GM23338 (cell line): ENCODE measurements around the gene PCDH17. TPM values are rescaled to one million over a fixed set of nuclear protein-coding genes. Genes with fewer than 3 reads are reported as not detected.

Experiments used
- ATAC-seq: fragments of 200-7000 bp; cut with Tn5 transposase; 3 replicates; pipeline ENCODE4 v1.9.1; 2020
- DNase-seq: peaks from one replicate; pipeline ENCODE4 v3.0.0-alpha.2; 2015; ENCODE audit warnings: low spot score
- H2AFZ ChIP-seq: fragments of 200-600 bp; sonication (generic); 2 replicates; pipeline ENCODE4 v1.8.0; 2016; ENCODE audit warnings: antibody characterized with exemption, mild to moderate bottlenecking, moderate library complexity
- H3F3A ChIP-seq: fragments of 200-600 bp; sonication (generic); replicated peaks from 2 replicates; pipeline ENCODE4 v1.8.0; 2017; ENCODE audit warnings: antibody characterized with exemption, mixed run types, low read depth
- H3K27ac ChIP-seq: fragments of 200-600 bp; sonication (generic); 2 replicates; pipeline ENCODE4 v1.6.1; 2016; ENCODE audit warnings: low read depth
- H3K27me3 ChIP-seq: fragments of 200-600 bp; sonication (generic); 2 replicates; pipeline ENCODE4 v1.8.0; 2016; ENCODE audit warnings: mild to moderate bottlenecking, mixed run types, moderate library complexity; ENCODE audit not compliant: insufficient read depth
- H3K36me3 ChIP-seq: fragments of 200-600 bp; sonication (generic); 2 replicates; pipeline ENCODE4 v1.8.0; 2016; ENCODE audit warnings: mild to moderate bottlenecking; ENCODE audit not compliant: insufficient read depth
- H3K4me1 ChIP-seq: fragments of 200-600 bp; sonication (generic); 2 replicates; pipeline ENCODE4 v1.8.0; 2016; ENCODE audit warnings: mild to moderate bottlenecking, moderate library complexity; ENCODE audit not compliant: insufficient read depth
- H3K4me2 ChIP-seq: fragments of 200-600 bp; sonication (generic); 2 replicates; pipeline ENCODE4 v1.7.1; 2017; ENCODE audit warnings: mixed run types
- H3K4me3 ChIP-seq: fragments of 200-600 bp; sonication (generic); 2 replicates; pipeline ENCODE4 v1.6.1; 2016; ENCODE audit warnings: mixed run types
- H3K79me2 ChIP-seq: fragments of 200-600 bp; sonication (generic); replicated peaks from 2 replicates; pipeline ENCODE4 v1.8.0; 2017; ENCODE audit warnings: mild to moderate bottlenecking; ENCODE audit not compliant: insufficient read depth
- H3K9me2 ChIP-seq: fragments of 200-600 bp; sonication (generic); 2 replicates; pipeline ENCODE4 v1.8.0; 2017; ENCODE audit not compliant: insufficient read depth
- H4K20me1 ChIP-seq: fragments of 200-600 bp; sonication (generic); replicated peaks from 2 replicates; pipeline ENCODE4 v1.8.0; 2017; ENCODE audit warnings: mild to moderate bottlenecking; ENCODE audit not compliant: insufficient read depth
- H3K27ac Mint-ChIP-seq: 2 replicates; pipeline ENCODE4 v1.8.0; 2020; ENCODE audit warnings: inconsistent platforms, mild to moderate bottlenecking, moderate library complexity, mixed read lengths
- H3K27me3 Mint-ChIP-seq: 3 replicates; pipeline ENCODE4 v1.8.0; 2022; ENCODE audit warnings: low read depth, mild to moderate bottlenecking, moderate library complexity, mixed read lengths, inconsistent platforms; ENCODE audit not compliant: insufficient read depth, poor library complexity
- H3K36me3 Mint-ChIP-seq: 3 replicates; pipeline ENCODE4 v1.8.0; 2021; ENCODE audit warnings: low read depth, mild to moderate bottlenecking, inconsistent platforms, moderate library complexity, mixed read lengths
- H3K4me1 Mint-ChIP-seq: 3 replicates; pipeline ENCODE4 v1.8.0; 2020; ENCODE audit warnings: mild to moderate bottlenecking, inconsistent platforms, mixed read lengths
- H3K4me3 Mint-ChIP-seq: 3 replicates; pipeline ENCODE4 v1.8.0; 2021; ENCODE audit warnings: moderate library complexity, mild to moderate bottlenecking, inconsistent platforms, mixed read lengths
- H3K9me3 Mint-ChIP-seq: 3 replicates; pipeline ENCODE4 v1.8.0; 2020; ENCODE audit warnings: moderate library complexity, mild to moderate bottlenecking, inconsistent platforms, mixed read lengths
- CTCF ChIP-seq, 2 experiments: fragments of 200-600 bp in 1 of 2; sonication (generic) in 1 of 2; conservative IDR thresholded peaks; 2 replicates each; pipeline versions ENCODE4 v1.5.1 to v1.6.1; 2016 to 2017; ENCODE audit warnings: antibody characterized with exemption in 2 of 2, low read depth in 2 of 2, mild to moderate bottlenecking in 2 of 2, moderate library complexity in 1 of 2
- ETS1 ChIP-seq: IDR thresholded peaks from 2 replicates; pipeline ENCODE4 v1.6.1; 2016; ENCODE audit warnings: antibody characterized with exemption
- EZH2 ChIP-seq: fragments of 200-600 bp; sonication (generic); IDR thresholded peaks from one replicate; pipeline ENCODE4 v1.8.0; 2017; ENCODE audit warnings: antibody characterized with exemption, mild to moderate bottlenecking, low read depth; ENCODE audit not compliant: unreplicated experiment
- EZH2phosphoT487 ChIP-seq: fragments of 200-600 bp; sonication (generic); IDR thresholded peaks from one replicate; pipeline ENCODE4 v1.8.1; 2018; ENCODE audit warnings: antibody characterized with exemption; ENCODE audit not compliant: unreplicated experiment
- JUNB ChIP-seq: IDR thresholded peaks from one replicate; pipeline ENCODE4 v1.6.1; 2016; ENCODE audit warnings: antibody characterized with exemption; ENCODE audit not compliant: unreplicated experiment
- NANOG ChIP-seq: IDR thresholded peaks from 2 replicates; pipeline ENCODE4 v1.6.1; 2016; ENCODE audit warnings: antibody characterized with exemption, borderline replicate concordance
- REST ChIP-seq: IDR thresholded peaks from one replicate; pipeline ENCODE4 v1.6.1; 2018; ENCODE audit warnings: antibody characterized with exemption; ENCODE audit not compliant: unreplicated experiment
- STAT1 ChIP-seq: IDR thresholded peaks from one replicate; pipeline ENCODE4 v1.6.1; 2016; ENCODE audit warnings: antibody characterized with exemption; ENCODE audit not compliant: unreplicated experiment
- ZNF331 ChIP-seq: fragments of 250-450 bp; sonication (Bioruptor Pico); IDR thresholded peaks from 2 replicates; pipeline ENCODE4 v1.5.0; 2020; ENCODE audit warnings: low read depth, mild to moderate bottlenecking, moderate library complexity
- ZNF462 ChIP-seq: fragments of 250-450 bp; sonication (Bioruptor Pico); IDR thresholded peaks from 2 replicates; pipeline ENCODE4 v1.5.0; 2020; ENCODE audit warnings: mild to moderate bottlenecking, moderate library complexity
- polyA plus RNA-seq: library from polyadenylated mRNA; unstranded; fragments of >200 nt; fragmentation: Nextera tagmentation; extraction: Ambion mirVana; gene quantifications from 2 replicates; pipeline ENCODE4 v1.2.1, GENCODE V29; 2016
- total RNA-seq: library from RNA; depleted of rRNA; stranded (reverse); fragments of >200 nt; shearing (Covaris generic); gene quantifications from 2 replicates; pipeline ENCODE4 v1.2.3, GENCODE V29; 2014

PCDH17 gene
- total and polyA plus RNA-seq, 2 experiments from 2014 or later = 0.27 to 1.3 TPM

GRCh38 chr13:57588639-57589038, 42.9 kb upstream of the PCDH17 start (continued):
- no peak for TF ChIP-seq ZNF462 (CRISPR knock-in tag)
- TF ChIP-seq EZH2 = no peak

GRCh38 chr13:57595775-57596174, 35.8 kb upstream of the PCDH17 start:
- Histone ChIP-seq H3K27ac (no peak overlapping the region), H3K27me3 (no peaks in the 10 kb centered on the region), H3K4me3 (no peak overlapping the region), H3K36me3 (no peaks in the 10 kb centered on the region), H3K4me1 (no peaks in the 10 kb centered on the region), H3K4me2 (no peak overlapping the region), H3K79me2 (no peaks in the 10 kb centered on the region), H3K9me2 (no peaks in the 10 kb centered on the region), H4K20me1 (no peaks in the 10 kb centered on the region), H2AFZ (no peak overlapping the region), H3F3A (no peaks in the 10 kb centered on the region)
- H3K27ac Mint-ChIP-seq = no peak overlapping the region
- H3K27me3 Mint-ChIP-seq = peaks cover 2% of the 10 kb centered on the region
- H3K9me3 Mint-ChIP-seq = no peaks in the 10 kb centered on the region
- no peak for DNase-seq
- peaks cover 6% of the 10 kb centered on the region; the same call in 1 of the 3 replicates for H3K4me1 Mint-ChIP-seq
- ATAC-seq = no peak
- H3K4me3 Mint-ChIP-seq = no peak overlapping the region
- peaks cover 3% of the 10 kb centered on the region; the same call in 1 of the 3 replicates for H3K36me3 Mint-ChIP-seq
- TF ChIP-seq EZH2phosphoT487 = no peak
- TF ChIP-seq STAT1 = no peak
- no peak for TF ChIP-seq JUNB
- no peak for TF ChIP-seq REST
- no peak for TF ChIP-seq ZNF331
- TF ChIP-seq EZH2 = no peak
- no peak for TF ChIP-seq NANOG
- no peak for TF ChIP-seq ETS1
- no peak for TF ChIP-seq CTCF (conservative IDR thresholded peaks at IDR 0.05; ENCODE audit: low read depth in 2 of 2)
